HL-60 (cell line): ENCODE measurements around the gene CYP3A4.

ENCODE experiments used
- DNase-seq, 2 experiments: peaks; one replicate each; pipeline ENCODE4 v3.0.0-alpha.2; 2010 to 2020; ENCODE audit warnings: low read depth in 1 of 2, low spot score in 1 of 2
- H3K27ac ChIP-seq: fragments of 250-450 bp; sonication (Bioruptor Pico); replicated peaks from 2 replicates; pipeline ENCODE4 v1.5.1; 2020; ENCODE audit warnings: mild to moderate bottlenecking, moderate library complexity
- H3K27me3 ChIP-seq: fragments of 250-450 bp; sonication (Bioruptor Pico); 2 replicates; pipeline ENCODE4 v1.5.1; 2021; ENCODE audit warnings: mild to moderate bottlenecking, moderate library complexity; ENCODE audit not compliant: insufficient read depth, poor library complexity, severe bottlenecking
- H3K4me3 ChIP-seq: replicated peaks from 2 replicates; pipeline ENCODE4 v1.5.1; 2011; ENCODE audit warnings: mild to moderate bottlenecking, control low read depth, low read length; ENCODE audit not compliant: insufficient read depth
- CTCF ChIP-seq: IDR thresholded peaks from one replicate; pipeline ENCODE4 v1.5.1; 2011; ENCODE audit warnings: low read length, control low read depth, inconsistent platforms; ENCODE audit not compliant: insufficient read depth
- GABPA ChIP-seq: IDR thresholded peaks from 2 replicates; pipeline ENCODE4 v1.6.1; 2012; ENCODE audit warnings: low read depth
- POLR2AphosphoS5 ChIP-seq: IDR thresholded peaks from 2 replicates; pipeline ENCODE4 v1.6.1; 2012; ENCODE audit warnings: low read depth
- SPI1 ChIP-seq: IDR thresholded peaks from 2 replicates; pipeline ENCODE4 v1.6.1; 2012; ENCODE audit warnings: low read depth, mild to moderate bottlenecking, borderline replicate concordance
- TF ChIP-seq, protein P1 (sequence below): IDR thresholded peaks from 2 replicates; pipeline ENCODE4 v1.6.1; 2012; ENCODE audit warnings: low read depth; ENCODE audit not compliant: insufficient replicate concordance

The CYP3A4 gene

GRCh38 chr7:99794585-99795502 is 10.9 kb upstream of the CYP3A4 start:
- TF ChIP-seq GABPA (no peak), CTCF (no peak), POLR2AphosphoS5 (no peak), SPI1 (no peak)
- TF ChIP-seq, protein P1, sequence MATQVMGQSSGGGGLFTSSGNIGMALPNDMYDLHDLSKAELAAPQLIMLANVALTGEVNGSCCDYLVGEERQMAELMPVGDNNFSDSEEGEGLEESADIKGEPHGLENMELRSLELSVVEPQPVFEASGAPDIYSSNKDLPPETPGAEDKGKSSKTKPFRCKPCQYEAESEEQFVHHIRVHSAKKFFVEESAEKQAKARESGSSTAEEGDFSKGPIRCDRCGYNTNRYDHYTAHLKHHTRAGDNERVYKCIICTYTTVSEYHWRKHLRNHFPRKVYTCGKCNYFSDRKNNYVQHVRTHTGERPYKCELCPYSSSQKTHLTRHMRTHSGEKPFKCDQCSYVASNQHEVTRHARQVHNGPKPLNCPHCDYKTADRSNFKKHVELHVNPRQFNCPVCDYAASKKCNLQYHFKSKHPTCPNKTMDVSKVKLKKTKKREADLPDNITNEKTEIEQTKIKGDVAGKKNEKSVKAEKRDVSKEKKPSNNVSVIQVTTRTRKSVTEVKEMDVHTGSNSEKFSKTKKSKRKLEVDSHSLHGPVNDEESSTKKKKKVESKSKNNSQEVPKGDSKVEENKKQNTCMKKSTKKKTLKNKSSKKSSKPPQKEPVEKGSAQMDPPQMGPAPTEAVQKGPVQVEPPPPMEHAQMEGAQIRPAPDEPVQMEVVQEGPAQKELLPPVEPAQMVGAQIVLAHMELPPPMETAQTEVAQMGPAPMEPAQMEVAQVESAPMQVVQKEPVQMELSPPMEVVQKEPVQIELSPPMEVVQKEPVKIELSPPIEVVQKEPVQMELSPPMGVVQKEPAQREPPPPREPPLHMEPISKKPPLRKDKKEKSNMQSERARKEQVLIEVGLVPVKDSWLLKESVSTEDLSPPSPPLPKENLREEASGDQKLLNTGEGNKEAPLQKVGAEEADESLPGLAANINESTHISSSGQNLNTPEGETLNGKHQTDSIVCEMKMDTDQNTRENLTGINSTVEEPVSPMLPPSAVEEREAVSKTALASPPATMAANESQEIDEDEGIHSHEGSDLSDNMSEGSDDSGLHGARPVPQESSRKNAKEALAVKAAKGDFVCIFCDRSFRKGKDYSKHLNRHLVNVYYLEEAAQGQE = no peak
- Histone ChIP-seq H3K4me3 (no peak overlapping the region), H3K27ac (no peak overlapping the region), H3K27me3 (no peaks in the 10 kb centered on the region)
- no peak for DNase-seq

GRCh38 chr7:99793443-99793842 is 9.5 kb upstream of the CYP3A4 start:
- TF ChIP-seq, protein P1 = no peak
- TF ChIP-seq CTCF (no peak), GABPA (no peak), SPI1 (no peak), POLR2AphosphoS5 (no peak)
- DNase-seq = no peak
- Histone ChIP-seq H3K27me3 (no peaks in the 10 kb centered on the region), H3K27ac (no peak overlapping the region), H3K4me3 (no peak overlapping the region)

DNA sequence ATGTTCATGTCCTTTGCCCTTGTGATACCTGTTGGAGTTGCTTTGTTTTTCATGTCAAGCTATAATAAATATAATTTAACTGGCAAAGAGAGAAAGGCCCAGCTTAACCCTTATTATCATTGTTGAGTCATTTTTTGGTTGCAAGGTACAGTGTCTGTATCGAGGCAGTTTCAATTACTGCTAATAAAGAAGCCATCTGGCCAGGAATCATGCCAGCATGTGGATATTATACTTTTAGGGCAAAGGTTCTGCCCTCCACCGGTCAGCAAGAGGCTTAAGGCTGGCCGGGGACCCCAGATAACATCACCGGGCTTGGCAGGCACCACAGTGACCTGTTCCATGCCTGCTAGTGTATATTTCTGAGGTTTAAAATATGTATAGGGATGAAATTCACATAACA is 9.0 kb upstream of the CYP3A4 start:
- no peak for DNase-seq
- Histone ChIP-seq H3K27me3 (no peaks in the 10 kb centered on the region), H3K4me3 (no peak overlapping the region), H3K27ac (no peak overlapping the region)
- TF ChIP-seq GABPA (no peak), SPI1 (no peak), POLR2AphosphoS5 (no peak), CTCF (no peak)
- TF ChIP-seq, protein P1 = no peak
